GM12892 (cell line): ENCODE results near the gene MAN1A1.

Source experiments
- POLR2A ChIP-seq: IDR thresholded peaks from 2 replicates; pipeline ENCODE4 v1.6.1; 2011; ENCODE audit warnings: low read depth, low read length, control low read depth
- TAF1 ChIP-seq: IDR thresholded peaks from 2 replicates; pipeline ENCODE4 v1.6.1; 2011; ENCODE audit warnings: low read depth, mild to moderate bottlenecking, control low read depth, low read length, borderline replicate concordance

DNA sequence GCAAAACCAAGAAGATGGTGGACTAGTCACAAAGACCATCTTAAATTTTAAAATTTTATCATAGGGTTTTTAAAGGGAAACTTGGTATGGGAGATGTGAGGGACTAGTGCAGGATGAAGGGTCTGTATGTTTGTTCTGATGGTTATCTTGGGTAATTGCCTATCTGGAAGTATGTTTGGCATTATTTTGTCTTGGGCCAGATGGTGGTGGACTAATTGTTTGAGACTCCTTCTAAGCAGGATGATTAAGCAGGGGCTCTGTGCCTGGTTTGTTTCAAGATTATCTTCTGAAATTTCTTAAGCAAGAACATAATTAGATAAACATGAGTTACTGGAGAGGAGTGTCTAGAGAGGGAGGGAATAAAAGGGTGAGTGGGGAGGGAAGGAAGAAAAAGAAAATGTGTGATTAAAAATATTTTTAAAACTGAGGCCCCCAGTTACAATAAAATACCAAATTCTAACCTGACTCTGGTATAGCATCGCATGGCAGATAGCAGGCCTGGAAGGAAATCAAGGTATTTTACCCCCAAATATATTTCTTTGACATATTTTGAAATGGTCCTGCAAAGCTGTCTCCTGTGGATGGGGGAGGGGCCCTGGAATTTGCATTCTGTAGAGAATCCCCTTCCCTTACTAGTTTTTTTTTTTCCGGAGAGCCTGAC lies 221.2 kb downstream of the MAN1A1 start:
- TF ChIP-seq POLR2A (no peak), TAF1 (no peak)
